A549 (cell line): ENCODE data around the gene DHX35.

Experiments used
- BHLHE40 ChIP-seq: IDR thresholded peaks from 2 replicates; pipeline ENCODE4 v1.6.1; 2012; ENCODE audit warnings: low read depth, low read length, inconsistent platforms
- CHD2 ChIP-seq: fragments of 150-350 bp; IDR thresholded peaks from 2 replicates; pipeline ENCODE4 v1.6.1; 2014; ENCODE audit warnings: low read length; ENCODE audit not compliant: partially characterized antibody
- EP300 ChIP-seq, 2 experiments: fragments of >200 bp; sonication (Bioruptor Twin); formaldehyde crosslinking; IDR thresholded peaks; 2 replicates in 1 of 2; 3 replicates in 1 of 2; pipeline ENCODE4 v1.6.1; 2016 to 2017
- JUN ChIP-seq, 2 experiments: fragments of >200 bp; sonication (Bioruptor Twin); formaldehyde crosslinking; IDR thresholded peaks; 2 replicates in 1 of 2; 3 replicates in 1 of 2; pipeline ENCODE4 v1.6.1; 2016 to 2017
- KDM1A ChIP-seq: fragments of 200-600 bp; sonication (generic); IDR thresholded peaks from 2 replicates; pipeline ENCODE4 v1.6.1; 2016; ENCODE audit warnings: low read depth, mild to moderate bottlenecking
- MAFK ChIP-seq: fragments of 450-650 bp; IDR thresholded peaks from 2 replicates; pipeline ENCODE4 v1.6.1; 2014; ENCODE audit not compliant: partially characterized antibody
- MAZ ChIP-seq: fragments of 150-350 bp; IDR thresholded peaks from 2 replicates; pipeline ENCODE4 v1.6.1; 2014; ENCODE audit warnings: antibody characterized with exemption, low read depth, low read length, borderline replicate concordance
- MYC ChIP-seq: IDR thresholded peaks from 2 replicates; pipeline ENCODE4 v1.6.1; 2012; ENCODE audit warnings: mild to moderate bottlenecking, inconsistent platforms, low read length, improper control_type of control experiment, borderline replicate concordance
- POLR2A ChIP-seq: IDR thresholded peaks from 2 replicates; pipeline ENCODE4 v1.6.1; 2012; ENCODE audit warnings: mild to moderate bottlenecking, low read length
- RAD21 ChIP-seq, 2 experiments: fragments of >200 bp in 1 of 2; sonication (Bioruptor Twin) in 1 of 2; formaldehyde crosslinking in 1 of 2; IDR thresholded peaks in 1 of 2; conservative IDR thresholded peaks in 1 of 2; 2 replicates in 1 of 2; 3 replicates in 1 of 2; pipeline ENCODE4 v1.6.1; 2012 to 2018; ENCODE audit warnings: inconsistent platforms in 1 of 2
- ZC3H11A ChIP-seq: fragments of 450-650 bp; IDR thresholded peaks from 2 replicates; pipeline ENCODE4 v1.6.1; 2014; ENCODE audit warnings: antibody characterized with exemption, mild to moderate bottlenecking
- TF ChIP-seq, protein P1 (sequence below): fragments of >200 bp; sonication (Bioruptor Twin); formaldehyde crosslinking; IDR thresholded peaks from 3 replicates; pipeline ENCODE4 v1.5.1; 2016
- TF ChIP-seq, protein P2 (sequence below): fragments of >200 bp; sonication (Bioruptor Twin); formaldehyde crosslinking; IDR thresholded peaks from 2 replicates; pipeline ENCODE4 v1.6.1; 2016
- TF ChIP-seq, protein P3 (sequence below): fragments of 450-650 bp; IDR thresholded peaks from 2 replicates; pipeline ENCODE4 v1.6.1; 2014; ENCODE audit warnings: antibody characterized with exemption

DNA sequence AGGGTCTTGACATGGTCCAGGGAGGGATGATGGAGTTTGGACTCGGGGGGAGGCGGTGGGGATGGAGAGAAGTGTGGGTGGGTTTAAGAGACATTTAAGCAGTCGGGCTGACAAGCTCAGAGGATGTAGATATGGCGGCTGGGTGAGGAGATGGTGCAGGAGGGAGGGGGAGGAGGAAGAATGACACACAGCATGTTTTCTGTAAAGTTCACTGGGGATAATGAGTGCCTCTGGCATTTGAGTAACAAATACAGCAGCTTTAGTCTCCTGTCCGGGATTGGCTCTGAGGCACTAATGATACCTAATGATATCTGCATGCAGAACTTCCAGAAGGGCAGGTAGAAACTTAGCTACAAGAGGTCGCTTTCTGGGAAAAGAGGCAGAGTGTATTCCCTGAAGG is 107.8 kb downstream of the DHX35 start:
- TF ChIP-seq, protein P1, sequence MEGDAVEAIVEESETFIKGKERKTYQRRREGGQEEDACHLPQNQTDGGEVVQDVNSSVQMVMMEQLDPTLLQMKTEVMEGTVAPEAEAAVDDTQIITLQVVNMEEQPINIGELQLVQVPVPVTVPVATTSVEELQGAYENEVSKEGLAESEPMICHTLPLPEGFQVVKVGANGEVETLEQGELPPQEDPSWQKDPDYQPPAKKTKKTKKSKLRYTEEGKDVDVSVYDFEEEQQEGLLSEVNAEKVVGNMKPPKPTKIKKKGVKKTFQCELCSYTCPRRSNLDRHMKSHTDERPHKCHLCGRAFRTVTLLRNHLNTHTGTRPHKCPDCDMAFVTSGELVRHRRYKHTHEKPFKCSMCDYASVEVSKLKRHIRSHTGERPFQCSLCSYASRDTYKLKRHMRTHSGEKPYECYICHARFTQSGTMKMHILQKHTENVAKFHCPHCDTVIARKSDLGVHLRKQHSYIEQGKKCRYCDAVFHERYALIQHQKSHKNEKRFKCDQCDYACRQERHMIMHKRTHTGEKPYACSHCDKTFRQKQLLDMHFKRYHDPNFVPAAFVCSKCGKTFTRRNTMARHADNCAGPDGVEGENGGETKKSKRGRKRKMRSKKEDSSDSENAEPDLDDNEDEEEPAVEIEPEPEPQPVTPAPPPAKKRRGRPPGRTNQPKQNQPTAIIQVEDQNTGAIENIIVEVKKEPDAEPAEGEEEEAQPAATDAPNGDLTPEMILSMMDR, result no peak
- TF ChIP-seq MAFK (no peak), CHD2 (no peak), POLR2A (no peak), RAD21 (conservative IDR thresholded peaks at IDR 0.05 in 1 of 2, IDR thresholded peaks at IDR 0.05 in 1 of 2) (no peak), MYC (no peak), MAZ (no peak), BHLHE40 (no peak), EP300 (IDR thresholded peaks at IDR 0.05) (no peak), JUN (IDR thresholded peaks at IDR 0.05) (no peak), KDM1A (no peak), ZC3H11A (no peak)
- TF ChIP-seq, protein P2, sequence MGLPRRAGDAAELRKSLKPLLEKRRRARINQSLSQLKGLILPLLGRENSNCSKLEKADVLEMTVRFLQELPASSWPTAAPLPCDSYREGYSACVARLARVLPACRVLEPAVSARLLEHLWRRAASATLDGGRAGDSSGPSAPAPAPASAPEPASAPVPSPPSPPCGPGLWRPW, result no peak
- TF ChIP-seq, protein P3, sequence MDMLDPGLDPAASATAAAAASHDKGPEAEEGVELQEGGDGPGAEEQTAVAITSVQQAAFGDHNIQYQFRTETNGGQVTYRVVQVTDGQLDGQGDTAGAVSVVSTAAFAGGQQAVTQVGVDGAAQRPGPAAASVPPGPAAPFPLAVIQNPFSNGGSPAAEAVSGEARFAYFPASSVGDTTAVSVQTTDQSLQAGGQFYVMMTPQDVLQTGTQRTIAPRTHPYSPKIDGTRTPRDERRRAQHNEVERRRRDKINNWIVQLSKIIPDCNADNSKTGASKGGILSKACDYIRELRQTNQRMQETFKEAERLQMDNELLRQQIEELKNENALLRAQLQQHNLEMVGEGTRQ, result no peak
